NCI-H82 treated with DMSO at 0.1 percent for 48 hours (cell line): ENCODE measurements around the gene RANBP3.

Source experiments
- DNase-seq: peaks from one replicate; lab custom pipeline; 2025; ENCODE audit not compliant: unreplicated experiment; lab: John Stamatoyannopoulos, UW

Gene RANBP3

DNA sequence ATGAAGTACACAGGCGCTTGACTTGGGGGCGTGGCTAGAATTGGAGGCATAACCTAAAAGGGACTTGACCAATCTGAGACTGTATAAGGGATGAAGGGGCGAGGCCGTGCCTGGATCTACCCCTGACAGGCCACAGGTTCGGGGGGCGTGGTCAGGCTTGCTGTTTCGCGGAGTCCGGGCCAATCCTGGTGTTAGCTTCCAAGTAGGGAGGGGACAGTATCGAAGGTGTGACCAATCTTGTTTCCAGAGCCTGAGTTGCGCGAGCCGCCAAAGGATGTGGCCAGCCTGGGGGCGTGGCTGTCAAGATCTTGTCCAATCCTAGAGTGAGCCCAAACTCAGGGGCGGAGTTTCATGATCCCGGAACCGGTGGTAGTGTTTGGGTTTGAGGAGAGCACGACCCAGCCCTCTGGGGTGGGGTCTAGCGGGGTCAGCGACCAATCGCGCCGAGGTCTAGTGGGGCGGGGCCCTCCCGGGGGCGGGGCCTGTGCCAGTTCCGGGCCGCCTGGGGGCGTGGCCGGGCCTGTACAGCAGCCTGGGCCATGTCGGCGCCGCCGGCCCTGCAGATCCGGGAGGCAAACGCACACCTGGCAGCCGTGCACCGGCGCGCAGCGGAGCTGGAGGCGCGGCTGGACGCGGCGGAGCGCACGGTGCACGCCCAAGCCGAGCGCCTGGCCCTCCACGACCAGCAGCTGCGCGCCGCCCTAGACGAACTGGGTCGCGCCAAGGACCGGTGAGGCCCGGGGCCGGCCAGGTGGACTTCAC, 73.4 kb downstream of the RANBP3 start, which contains the start of gene VMAC:
TSS of gene VMAC (plus strand) at position 521 of the 762 bp plus-strand sequence. CDS start at position 540, 19 bp downstream.
- DNase-seq = peak; percentile 100

DNA sequence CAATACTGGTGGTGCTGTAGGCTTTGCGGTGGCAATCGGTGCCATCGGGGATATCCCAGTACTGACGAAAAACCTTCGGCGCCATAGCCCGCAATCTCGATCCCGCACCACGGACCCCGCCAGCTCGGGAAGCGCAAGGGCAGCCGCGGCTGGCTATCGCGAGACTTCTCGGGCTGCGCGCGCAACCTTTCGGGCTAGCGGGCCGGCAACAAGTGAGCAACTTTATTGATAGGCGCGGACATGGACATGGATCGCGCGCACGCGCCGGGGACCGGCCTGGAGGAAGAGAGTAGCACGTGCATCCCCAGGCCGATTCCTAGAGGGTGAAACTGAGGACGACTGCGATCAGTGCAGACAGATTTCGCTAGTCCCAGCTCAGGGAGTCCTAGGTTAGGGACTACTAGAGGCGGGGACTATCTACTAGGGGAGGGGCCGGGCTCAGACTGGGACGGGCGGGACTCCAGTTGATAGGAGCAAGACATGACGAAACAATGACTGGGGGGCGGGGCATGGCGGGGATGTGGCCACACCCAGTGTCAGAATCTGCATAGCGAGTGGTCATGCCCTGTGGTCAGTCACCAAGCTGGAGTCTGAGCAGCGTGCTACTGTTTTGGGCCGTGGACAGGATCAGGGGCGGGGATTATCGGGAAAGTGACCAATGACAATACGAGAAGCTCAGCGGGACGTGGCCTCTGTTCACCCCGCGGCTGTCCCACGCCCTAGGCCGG, 74.2 kb downstream of the RANBP3 start, which contains the start of gene NDUFA11:
TSS of gene NDUFA11 (minus strand) at position 167 of the 728 bp plus-strand sequence. CDS start at position 85, 82 bp downstream.
- peak; percentile 96 for DNase-seq

DNA sequence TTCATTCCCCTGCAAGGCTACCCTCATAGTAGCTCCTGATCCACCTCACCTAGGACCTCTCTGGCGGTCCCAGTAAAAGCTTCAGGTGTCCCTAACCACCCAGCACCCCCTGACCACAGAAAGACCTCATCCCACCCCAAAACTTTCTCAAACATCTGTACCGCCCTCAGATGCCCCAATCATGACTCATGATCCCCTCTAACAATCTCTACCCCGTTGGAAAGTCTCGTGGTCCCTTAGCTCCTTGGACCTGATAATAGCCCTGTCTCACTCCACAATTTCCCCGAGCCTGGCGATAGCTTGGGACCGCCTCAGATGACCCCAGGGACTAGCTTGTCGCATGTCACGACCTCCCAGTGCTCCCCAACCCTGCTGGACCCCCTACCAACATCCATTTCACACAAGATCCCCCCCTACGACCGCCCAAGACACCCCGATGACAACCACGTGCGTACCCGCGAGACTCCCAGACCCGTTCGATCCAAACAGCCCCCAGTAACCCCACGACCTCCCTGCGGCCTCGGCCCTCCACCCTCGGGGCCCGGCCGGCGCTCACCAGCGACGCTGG, 74.8 kb downstream of the RANBP3 start:
- no peak for DNase-seq

DNA sequence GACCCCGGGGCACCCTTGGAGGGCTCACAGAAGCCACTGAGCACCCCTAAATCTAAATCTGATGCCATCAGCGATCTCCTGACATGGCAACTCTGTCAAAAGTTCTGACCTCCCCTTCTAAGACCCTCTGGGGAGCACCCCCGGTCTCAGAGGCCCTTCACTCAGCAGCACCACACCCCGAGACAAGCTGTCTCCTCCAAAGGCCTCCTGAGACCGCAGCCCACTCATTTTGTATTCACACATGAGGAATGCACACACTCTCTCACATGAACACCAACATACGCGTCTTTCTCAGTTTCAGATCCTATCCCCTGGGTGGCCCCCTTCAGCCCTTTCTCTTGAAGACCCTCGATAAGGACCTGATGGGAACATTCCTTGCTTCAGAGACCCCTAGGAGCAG, 77.0 kb downstream of the RANBP3 start:
- no peak for DNase-seq

DNA sequence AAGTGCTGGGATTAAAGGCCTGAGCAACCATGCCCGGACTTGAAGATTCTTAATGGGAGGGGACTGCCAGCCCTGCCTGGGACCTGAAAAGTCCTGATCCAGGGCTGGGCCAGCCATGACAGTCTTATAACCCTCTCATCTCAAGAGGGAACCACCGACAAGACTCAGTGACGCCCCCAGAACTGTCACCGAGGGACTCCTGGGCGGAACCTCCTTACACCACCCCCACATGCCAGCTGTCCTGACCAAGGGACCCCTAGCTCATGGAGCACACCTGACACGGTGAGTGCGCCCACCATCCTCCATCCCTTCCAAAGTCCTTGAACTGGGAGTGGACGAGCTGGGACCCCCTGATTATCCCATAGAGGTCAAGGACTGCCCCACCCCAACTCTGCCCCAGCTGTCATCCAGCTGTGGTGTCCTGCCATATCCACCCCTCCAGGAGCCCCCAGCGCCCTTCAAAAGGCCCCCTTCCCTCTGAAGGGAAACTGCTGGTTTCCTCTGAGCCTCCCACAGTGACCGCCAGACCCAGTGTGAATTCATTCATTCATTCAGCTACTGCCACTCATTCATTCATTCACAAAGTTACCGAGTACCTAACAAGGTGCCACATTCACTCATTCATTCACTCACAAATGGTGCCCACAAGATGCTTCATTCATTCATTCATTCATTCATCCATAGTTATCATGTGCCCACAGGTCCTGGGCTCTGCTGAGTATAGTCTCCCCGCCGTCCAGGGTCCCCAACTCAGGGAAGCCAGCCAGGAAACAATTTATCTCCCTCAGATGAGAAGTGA, 78.0 kb downstream of the RANBP3 start:
- DNase-seq = no peak

DNA sequence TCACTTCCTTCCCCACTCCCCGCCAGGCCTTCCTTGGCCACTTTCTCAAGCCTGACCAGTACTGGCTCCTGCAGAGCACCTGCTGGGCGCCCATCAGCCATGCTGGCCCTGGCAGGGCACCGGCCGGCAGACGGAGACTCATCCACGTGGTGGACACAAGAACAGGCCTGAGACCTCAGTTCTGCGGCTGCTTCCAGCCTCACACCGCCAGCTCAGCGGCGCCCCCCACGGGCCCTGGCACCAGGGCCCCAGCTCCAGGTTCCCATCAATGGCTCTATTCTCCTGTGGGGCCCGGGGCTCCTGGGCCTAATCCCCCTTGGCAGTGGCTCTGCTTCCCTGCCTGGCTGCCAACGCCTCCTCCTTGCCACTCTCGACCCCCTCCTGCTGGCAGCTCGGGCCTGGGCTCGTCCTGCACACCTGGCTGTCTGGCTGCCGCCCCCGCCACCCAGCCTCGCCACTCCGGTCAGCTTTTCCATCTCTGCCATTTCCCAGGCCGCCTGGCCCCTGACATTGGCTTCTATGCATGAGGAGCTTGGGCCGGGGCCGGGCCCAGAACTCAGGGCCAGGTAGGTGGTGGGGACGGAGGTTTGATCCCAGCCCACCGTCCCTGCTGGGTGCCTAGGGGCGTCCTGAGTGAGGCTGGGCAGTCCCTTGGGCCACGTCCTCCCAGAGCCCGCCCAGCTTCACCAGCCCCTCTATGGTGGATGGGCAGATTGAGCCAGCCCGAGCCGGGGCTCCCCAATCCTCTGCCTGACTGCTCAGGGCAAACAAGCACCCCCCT, 80.6 kb downstream of the RANBP3 start:
- no peak for DNase-seq

DNA sequence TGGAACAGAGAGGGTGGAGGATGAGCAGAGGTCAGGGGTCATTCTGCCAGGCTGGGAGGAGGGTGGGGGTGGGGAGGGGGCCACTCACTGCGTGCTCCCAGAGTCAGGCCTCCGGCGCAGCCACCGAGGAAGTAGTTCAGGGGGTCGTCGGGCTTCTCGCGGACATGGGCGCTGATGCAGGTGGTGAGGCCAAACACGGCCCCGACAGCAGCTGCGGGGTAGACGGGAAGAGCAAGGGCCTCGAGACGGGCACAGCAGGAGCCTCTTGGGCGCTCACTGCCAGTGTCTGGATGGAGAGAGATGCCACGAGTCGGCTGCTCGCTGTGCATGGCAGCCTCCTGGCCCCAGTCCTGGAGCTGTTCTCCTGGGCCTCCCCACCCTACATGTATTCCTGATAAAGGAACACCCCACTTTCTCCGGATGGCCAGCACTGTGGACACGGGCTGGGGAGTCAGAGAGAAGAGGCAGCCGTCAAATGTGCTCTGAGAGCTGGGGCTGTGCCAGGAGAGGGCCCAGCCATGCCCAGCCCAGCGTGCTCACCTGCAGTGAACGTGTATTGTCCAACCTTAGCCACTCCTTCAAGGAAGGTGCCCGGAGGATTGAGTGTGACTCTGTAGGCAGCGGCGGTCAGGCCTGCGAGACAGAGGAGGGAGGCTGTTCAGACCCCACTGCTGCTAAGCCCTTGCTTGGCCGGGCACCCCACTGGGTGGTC, 81.4 kb downstream of the RANBP3 start:
- DNase-seq = no peak

DNA sequence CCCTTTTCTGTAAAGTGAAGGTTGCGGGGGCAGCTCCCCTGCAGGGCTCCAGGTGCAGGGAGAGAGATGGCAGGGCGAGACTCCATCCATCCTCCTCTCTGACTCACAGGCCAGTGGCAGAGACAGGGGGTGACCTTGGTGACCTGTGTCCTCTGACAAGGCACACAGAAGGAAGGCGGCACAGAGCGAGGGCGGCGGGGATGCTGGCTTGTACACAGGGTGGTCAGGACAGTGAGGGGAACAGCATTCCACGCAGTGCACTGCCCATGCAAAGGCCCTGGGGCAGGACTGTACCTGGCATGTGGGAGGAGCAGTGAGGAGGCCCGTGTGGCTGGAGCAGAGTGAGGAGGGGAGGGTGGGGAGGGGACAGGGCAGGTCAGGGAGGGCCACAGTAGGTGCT, 82.0 kb downstream of the RANBP3 start:
- DNase-seq = no peak

DNA sequence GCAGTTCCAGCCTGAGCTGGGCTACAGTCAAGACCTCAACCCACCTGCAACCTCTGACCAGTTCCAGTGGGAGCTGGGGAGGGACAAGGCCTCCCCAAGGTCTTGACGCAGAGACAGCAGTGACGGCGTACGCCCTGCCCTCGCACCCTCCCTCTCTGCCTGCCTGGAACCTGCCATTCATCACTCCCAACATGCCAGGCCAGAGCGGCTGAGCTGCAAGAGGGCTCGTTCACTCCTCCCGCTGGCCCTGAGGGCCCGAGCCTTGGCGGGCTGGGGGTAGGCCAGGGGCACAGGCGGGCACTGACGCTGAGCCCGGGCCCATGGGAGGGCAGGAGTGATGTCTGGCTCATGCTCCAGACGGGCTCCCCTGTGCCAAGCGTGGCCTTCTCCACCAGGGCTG, 82.5 kb downstream of the RANBP3 start:
- DNase-seq = no peak

DNA sequence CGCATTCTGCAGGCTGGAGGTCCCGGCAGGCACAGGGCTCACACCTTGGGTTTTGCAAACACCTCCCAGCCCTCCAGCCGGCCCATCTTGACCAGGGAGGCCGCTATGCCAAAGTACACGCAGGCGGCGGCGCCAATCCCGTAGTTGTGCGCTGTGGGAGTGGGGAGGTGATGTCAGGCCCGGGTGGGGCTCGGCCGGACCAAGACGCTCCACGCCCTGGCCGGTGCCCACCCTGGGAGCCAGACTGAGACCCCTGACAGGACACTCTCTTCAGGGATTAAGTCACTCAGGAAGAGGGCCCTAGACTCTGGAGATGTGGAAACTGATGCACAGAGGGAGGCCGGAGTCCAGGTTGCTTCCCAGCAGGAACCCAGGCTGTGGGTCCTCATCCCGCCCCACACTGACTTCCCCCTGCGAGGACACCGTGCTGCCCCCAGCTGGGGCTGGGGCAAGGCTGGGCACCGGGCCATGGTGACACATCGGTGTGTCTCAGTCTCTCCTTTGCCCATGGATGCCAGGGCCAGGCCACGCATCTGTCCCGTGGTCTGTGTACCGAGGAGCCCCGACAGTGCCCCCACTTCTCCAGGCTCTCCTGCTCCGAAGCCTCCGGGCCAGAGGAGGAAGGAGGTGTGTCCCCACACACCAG, 83.1 kb downstream of the RANBP3 start:
- no peak for DNase-seq

DNA sequence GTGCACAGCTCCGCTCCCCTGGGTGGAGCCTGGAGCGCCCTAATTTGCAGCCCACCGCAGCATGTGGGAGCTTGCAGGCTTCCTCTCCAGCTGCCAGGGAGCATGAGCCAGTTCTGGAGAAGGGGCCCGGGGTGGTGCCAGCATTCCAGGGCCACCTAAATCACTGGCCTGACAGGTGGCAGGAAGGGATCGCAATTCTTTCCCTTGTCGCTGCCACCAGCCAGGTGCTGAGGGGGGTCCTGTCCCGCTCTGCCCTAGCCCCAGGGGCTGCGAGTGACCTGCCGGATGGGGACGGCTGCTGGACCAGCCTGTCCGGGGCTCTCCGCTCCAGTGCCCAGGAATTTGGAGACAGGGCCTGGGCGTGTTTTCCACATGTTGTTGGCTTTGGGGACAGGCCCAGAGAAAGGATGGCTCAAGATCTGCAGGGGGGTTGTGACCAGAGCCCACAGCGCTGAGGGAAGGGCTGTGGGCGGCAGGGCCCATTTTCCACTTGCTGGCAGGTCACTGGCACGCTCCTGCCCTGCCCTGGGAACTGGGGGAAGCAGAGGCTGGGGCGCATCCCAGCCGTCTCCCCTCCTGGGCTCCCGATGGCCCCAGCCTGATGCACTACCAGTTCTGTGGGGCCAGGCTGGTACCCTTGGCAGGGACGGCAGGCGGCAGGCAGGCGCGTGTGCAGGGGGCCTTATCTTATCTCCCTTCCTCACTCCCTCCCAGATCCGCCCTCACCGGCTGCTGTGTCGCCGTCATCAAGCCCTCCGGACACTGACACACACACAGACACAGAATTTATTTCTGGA, 83.8 kb downstream of the RANBP3 start:
- no peak for DNase-seq

DNA sequence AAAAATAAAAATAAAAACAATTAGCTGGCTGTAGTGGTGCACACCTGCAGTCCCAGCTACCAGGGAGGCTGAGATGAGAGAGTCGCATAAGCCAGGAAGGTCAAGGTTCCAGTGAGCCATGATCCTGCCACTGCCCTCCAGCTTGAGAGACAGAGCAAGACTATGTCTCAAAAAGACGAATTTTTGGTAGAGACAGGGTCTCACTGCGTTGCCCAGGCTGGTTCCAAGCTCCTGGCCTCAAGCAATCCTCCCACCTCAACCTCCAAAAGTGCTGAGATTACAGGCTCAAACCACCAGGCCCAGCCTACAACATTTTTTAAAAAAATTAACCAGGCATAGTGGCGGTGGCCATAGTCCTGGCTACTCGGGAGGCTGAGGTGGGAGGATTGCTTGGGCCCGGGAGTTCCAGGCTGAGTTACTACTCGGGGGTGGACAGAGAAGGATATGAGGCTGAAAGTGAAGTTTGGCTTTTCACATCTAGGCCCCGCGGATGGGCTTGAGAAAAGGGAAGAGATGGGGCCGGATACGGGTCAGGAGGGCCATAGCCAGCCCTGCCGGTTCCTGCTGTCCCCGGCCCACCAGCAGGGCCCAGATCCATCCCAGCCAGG, 84.5 kb downstream of the RANBP3 start:
- no peak for DNase-seq

DNA sequence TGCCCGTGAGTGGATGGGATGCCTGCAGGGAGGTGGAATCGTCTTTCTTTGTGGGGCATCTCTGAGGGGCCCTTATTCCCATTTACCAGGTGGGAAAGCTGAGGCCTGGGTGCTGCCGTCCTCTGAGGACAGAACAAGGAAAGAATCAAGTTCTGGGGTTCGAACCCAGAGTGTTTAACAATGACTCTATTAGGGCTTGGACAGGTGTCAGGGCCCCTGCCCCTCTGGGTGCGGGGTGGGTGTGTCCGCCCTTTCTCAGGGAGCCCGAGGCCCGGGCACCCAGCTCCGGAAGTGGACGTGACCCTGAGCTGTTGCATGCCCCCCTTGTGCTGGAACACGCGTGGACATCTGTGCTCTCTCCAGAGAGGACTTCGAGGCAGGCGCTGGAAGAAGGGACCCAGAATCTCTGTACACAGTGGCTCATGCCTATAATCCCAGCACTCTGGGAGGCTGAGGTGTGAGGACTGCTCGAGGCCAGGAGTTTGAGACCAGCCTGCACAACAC, 85.1 kb downstream of the RANBP3 start:
- no peak for DNase-seq

DNA sequence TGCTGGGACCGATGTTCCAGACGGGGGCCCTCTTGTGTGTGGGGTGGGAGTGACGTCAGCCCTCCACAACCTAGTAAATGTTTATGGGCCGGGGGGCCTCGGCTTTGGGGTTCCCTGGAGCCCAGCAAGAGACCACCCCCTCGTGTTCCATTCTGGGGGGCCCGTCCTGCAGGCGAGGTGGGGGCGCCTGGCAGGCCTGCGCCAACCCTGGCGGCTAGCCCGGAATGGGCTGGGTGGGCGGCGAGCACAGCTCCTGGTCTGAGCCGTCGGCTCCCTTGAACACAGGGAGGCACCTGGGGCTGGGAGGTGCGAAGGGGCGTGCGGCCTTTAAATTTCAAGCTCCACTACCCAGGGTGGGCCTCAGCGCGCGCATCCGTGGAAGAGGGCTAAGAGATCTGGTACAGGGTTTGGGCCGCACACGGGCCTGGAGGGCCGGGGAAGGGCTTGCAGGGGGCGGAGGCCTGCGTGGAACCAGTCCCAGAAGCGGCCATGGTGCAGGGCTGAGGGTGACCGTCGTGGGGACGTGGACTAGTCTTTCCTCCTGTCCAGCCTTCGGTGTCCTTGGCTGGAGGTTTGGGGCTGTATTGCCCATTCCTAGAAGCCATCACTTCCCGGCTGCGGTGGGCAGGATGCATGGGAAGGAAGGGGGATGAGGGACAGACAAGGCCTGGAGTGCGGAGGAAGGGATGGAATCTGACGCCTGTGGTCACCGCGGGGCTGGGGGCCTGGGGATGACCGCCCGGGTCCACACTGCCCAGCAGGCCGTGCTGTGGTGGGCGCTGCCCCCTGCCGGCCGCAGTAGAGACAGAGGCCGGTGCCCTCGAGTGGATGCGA, 85.8 kb downstream of the RANBP3 start:
- DNase-seq = no peak

DNA sequence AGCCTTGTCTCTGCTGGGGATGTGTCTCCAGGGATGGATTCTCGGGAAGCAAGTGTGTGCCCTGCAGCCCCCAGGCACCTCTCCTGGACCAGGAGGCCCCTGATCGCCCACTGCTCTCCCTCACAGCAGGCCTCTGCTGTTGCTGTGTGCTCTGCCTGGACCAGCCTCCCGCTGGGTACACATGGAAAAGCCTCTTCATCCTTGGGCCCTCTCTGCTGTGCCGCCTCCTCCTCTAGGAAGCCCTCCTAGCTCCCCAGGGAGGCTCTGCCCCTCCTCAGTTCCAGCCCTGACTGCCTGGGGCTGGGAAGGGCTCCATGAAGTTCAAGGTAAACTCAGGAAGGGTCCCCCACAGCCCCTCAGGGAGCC, 86.4 kb downstream of the RANBP3 start:
- DNase-seq = no peak

DNA sequence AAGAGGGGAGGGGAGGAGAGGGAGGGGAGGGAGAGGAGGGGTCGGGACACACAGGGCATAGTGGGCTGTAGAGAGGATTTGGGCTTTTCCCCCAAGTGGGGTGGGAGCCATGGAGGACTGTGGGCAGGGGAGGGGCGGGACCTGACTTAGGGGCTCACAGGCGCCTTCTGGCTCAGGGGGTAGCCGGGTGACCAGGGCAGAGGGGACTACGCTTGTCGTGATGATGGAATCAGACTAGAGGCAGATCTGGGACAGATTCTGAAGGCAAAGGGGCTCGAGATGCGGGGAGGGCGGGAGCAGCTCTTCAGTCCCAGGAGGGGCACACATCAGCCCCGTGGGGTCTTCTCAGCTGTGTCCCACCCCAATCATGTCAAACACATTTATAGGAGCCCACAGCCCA, 87.8 kb downstream of the RANBP3 start:
- DNase-seq = no peak
